Stimulated activated CD8-positive, alpha-beta memory T cell treated with anti-CD3 and anti-CD28 coated beads, Interleukin-12 subunit alpha, Interleukin-12 subunit beta, amount 100 ng/mL, for 24 hours (primary cell): ENCODE results near the gene GPR75.

Source experiments
- DNase-seq: peaks from one replicate; pipeline ENCODE4 v3.0.0-alpha.2; 2020; ENCODE audit errors: extremely low read depth

The GPR75 gene

DNA sequence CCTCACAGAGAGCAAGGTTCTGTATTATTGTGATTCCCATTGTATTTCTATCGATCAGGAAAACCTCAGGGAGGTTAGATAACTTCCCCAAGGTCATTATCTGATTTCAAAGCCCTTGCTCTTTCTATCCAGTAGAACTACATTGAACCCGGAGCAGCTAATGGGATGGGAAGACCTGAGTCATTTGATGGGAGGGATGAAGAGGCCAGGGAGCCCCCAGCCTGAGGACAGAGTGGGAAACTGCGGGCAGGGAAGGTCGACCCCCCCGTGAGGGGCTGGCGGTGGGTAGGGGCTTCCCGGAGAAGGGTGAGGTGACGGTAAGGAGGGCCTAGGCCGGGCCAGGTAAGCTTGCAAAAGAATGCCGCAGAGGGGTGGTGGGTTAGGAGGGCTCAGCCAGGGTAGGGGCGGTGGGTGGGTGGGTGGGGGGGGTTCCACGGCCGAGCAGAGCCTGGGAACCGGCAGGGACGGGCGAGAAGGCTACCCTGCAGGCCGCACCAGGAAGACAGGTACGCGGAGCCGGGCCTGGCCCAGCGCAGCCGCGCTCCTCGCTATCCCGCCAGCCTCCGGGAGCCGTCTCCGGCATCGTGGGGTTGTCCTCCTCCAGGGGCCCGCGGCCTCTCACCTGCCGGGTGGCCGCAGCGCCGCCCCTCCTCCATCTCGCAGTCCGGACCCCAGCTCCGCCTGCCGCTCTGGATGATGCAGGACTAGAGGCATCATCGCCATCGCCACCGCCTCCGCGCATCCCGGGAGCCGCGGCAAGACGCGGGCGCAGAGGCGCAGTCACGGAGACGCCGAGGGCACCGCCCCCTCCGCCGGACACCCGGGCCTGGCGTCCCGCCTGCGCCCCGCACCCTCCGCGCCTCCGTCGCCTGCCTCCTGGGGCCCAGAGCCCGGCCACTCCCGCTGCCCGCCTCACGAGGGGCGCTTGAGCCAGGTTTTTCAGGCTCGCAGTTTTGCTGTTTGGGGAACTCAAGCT lies at the start of gene GPR75:
Gene GPR75, minus strand, starts transcription at position 762 of the 976 bp plus-strand sequence. CDS start 5,211 bp downstream, outside the sequence.
- no peak for DNase-seq

DNA sequence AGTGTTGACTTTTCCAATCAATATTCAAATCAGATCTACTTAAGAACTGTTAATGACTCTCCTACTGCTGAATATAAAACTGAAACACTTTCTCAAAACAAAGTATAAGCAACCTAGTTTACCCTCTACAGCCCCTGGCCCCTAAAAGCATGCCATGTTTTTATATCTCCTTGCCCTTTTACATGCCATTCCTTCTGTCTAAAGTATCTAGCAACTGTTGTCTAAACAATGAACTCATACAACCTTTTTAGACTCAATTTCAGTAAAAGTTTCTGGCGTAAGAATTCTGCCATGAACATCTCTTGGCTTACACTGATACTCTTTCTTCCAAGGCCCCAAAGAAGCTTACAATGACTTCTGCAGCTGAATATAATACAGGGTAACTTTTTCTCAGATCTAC lies 47.8 kb upstream of the GPR75 start:
- DNase-seq = no peak

DNA sequence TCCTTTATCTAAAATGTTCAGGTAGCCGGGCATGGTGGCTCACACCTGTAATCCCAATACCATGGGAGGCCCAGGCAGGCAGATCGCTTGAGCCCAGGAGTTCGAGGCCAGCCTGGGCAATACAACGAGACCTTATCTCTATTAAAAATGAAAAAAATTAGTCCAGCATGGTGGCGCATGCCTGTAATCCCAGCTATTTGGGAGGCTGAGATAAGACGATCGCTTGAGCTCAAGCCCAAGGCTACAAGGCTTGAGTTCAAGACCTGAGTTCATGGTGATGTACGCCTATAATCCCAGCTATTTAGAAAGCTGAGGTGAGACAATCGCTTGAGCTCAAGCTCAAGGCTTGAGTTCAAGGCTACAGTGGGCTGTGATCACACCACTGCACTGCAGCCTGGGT lies 45.6 kb upstream of the GPR75 start:
- DNase-seq = no peak

DNA sequence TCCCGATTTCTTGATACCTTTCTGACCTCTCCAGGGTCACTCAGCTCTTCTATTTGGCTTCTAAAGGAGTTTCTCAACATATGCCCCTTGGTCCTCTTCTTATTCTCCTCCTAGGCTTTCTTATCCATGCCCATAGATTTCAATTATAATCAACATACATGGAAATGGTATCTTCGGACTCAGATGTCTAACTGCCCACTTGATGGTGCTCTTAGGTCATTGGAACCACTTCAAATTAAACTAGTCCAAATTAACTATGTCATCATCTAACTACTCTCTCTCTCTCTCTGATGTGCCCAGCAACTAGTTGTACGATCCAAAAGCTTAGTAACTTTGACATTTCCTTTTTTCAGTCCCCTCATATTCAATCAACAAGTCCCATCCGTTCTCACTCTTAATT lies 43.2 kb upstream of the GPR75 start:
- DNase-seq = no peak

DNA sequence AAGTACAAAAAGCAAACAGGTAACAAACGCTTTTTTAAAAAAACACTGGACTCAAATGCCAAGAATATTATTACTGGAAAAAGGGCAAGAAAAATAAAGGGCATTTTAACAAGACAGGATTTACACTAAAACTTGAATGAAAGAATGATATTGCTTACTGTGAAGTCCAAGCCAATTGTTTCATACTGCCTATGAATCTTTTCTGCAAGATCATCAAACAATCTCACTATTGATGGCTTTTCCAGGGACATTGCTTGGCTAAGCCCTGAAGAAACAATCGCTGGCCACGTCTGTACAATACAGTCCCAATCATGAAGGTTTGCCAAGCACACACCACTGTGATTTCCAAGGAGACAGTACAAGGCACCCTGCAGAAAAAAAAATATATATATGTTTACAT lies 41.4 kb upstream of the GPR75 start:
- DNase-seq = no peak

DNA sequence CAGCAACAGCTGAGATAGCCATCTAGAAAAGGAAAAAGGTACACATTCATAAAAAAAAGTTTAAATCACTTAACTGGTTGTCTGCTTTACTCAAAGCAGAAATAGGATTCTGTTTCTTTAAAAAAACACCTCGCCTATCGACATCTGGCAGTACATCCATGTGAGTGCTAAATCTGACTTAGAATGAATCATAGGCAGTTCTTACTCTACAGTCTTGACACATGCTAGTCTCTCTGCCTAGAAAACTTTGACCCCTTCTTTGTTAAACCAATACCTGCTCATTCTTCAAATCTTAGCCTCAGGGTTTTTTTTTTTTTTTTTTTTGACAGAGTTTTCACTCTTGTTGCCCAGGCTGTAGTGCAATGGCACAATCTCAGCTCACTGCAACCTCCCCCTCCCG lies 37.1 kb upstream of the GPR75 start:
- DNase-seq = no peak

DNA sequence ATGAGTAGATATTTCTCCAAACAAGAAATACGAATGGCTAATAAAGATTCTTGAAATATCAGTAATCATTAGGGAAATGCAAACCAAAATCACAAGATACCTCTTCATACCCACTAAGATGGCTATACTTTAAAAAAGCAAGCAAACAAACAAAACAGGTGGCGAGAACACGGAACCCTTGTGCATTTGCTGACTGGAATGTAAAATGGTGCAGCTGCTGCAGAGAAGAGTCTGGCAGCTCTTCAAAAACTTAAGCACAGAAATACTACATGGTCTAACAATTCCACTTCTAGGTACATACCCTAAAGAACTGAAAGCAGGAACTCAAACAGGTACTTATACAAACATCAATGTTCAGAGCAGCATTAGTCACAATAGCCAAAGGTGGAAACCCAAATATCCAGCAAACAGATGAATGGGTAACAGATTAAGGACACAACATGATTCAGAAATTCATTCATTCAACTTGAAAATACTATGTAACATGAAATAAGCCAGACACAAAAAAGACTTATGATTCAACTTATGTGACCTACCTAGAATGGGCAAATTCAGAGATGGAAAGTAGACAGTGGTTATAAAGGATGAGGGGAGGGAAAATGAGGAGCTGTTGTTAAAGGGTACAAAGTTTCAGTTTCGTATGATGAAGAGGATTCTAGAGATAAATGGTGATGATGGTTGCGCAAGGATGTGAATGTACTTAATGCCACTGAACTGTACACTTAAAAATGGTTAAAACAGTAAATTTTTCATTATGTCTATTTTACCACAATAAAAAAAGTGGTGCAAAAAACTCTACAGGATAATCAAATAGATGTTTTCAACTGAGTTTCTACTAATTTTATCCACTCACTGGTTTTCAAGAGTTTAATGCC lies 26.9 kb upstream of the GPR75 start:
- DNase-seq = no peak

DNA sequence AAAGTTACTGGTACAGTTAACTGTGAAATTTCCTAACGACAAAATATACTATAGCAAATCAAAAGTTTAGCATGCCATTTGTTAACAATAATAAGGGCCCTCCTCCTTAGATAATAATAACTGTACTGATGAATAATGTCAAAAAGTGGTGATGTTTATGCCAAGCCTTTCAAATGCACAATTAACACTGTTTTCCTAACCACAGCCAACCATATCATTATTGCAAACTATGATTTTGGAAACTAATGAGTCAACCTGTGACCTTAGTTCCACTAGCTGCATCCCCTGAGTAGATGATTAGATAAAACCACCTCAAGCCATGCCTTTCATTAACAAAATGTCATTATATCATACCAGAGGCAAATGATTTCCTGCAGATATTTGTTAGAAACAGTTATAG lies 25.1 kb upstream of the GPR75 start:
- no peak for DNase-seq

DNA sequence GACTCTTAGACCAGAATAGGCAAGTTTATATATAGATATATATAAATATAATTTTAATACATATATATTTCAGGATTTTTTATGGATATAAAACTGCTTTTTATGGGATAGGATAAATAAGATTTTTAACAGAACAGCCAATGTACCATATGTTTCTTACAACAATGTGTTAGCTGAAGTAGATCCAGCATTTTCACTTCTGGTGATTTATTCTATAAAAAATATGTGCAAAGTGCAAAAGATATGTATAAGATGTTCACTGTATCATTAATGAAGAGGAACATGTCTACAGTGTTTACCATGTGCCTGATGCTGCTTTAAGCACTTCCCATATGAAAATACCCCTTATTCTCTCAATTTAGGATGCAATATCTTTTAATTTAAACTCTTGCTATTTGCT lies 22.2 kb upstream of the GPR75 start:
- no peak for DNase-seq

DNA sequence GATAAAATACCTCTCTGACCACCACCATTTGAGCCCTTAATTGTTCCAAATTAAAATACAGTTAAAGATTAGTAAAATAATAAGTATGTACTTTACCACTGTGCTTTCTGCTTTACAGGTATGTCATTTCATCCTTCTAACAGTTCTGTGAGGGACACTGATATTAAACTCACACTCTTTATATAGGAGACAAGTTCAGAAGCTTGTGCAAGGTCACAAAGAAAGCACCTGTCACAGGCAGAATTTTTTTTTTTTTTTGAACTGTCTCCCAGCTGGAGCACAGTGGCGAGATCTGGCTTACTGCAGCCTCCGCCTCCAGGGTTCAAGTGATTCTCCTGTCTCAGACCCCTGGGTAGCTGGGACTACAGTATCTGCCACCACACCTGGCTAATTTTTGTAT lies 21.6 kb upstream of the GPR75 start:
- DNase-seq = no peak

DNA sequence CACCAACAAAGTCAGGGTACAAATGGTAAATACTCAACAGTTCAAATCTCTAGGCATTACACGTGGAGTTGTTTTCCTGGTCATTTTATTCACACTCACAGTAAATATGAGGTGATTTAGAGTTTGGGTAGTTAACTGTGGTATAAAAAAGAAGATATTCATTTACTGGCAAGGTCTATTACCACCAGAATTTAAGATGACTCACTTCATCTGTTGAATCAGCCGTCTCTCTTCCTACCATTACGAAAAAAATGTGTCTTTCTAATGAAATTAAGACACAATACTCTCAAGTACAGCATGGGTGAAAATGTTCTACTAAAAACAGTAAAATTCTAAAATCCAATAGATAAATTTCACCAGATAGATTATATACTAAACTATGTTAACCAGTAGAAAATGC lies 21.0 kb upstream of the GPR75 start:
- DNase-seq = no peak

DNA sequence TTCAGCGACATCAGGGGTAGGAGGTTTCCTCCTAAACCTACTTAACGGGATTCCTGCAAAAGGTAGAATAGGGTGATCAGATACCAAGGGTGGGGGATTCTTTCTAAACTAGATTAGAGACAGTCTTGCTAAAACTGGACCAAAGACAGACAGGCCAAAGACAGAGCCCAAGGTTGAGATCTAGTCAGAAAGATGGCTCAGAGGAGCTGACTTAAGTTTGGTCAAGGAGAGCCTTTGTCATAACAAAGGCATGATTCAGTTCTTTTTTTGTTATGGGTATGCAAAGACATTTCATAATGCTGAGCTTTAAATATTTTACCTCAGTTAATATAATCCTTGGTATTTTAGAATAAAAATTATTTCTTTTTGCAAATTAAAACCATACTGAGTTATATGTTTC lies 17.8 kb upstream of the GPR75 start:
- no peak for DNase-seq

DNA sequence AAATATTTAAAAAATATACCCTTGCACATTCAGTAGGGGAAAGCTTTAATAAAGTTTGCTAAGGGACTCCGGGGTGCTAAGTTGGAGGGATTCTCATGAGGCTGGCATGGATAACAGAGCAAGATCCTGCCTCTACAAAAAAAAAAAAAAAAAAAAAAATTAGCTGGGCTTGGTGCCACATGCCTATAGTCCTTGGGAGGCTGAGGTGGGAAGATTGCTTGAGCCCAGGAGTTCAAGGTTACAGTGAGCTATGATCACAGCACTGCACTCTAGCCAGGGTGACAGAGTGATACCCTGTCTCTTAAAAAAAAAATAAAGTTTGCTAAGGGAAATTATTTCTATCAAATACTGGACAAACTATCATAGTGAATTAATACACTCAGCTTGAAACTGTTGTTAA lies 17.3 kb upstream of the GPR75 start:
- no peak for DNase-seq

DNA sequence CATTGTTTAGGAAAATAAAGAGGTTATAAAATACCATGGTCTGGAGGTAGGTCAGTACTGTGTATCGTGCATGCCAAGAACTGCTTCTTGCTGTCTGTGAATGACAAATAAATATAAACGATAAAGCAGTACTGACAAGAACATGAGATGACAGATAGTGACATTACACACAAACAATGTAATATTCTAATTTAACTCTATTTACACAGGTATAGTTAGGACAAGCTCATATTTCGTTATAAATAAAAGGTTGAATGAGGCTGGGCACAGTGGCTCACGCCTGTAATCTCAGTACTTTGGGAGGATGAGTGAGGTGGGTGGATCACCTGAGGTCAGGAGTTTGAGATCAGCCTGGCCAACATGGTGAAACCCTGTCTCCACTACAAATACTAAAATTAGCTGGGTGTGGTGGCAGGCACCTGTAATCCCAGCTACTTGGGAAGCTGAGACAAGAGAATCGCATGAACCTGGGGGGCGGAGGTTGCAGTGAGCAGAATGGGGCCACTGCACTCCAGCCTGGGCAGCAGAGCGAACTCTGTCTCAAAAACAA lies 14.7 kb upstream of the GPR75 start:
- DNase-seq = no peak

DNA sequence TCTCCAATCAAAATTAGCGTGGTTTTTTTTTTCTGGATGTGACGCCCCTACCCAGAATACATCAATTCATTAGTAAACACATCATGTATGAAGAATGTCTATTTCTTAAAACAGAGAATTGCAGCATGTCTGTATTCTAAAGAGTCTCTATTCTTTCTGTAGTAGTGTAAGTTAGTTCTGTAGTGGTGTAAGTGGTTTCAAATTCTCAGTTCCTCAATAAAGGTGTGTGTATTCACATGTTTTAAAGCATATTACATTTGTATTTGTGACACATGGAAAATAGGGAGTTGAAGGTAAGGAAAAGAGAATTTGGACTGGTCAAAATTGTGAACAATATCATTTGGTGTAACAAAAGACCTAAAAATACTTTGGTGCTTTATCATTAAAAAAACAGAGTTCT lies 8.0 kb upstream of the GPR75 start:
- DNase-seq = no peak

DNA sequence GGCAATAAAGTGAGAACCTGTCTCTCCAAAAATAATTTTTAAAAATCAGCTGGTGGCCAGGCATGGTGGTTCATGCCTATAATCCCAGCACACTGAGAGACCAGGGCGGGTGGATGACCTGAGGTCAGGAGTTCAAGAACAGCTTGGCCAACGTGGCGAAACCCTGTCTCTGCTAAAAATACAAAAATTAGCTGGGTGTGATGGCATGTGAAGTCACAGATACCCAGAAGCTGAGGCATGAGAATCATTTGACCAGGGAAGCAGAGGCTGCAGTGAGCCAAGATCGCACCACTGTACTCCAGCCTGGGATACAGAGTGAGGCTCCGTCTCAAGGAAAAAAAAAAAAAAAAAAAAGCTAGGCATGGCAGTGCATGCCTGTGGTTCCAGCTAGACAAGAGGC lies 7.4 kb upstream of the GPR75 start:
- DNase-seq = no peak

DNA sequence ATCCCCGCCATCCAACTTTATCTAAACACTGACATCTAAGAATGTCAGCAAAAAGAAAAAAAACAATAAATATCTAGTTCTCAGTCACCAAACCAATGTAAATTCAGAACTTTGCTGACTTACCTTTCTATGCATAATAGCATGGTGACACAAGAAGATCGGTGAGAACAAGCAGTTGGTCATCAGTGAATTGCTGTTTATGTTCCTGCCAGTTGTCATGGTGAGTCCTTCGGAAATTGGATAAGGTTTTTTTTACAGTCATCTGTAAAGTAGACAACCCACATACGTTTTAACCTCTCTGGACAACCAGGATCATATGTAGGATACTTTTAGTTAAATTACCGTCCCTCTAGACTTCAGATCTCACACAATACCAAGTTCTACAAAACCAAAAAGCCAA lies 6.2 kb upstream of the GPR75 start:
- DNase-seq = no peak

DNA sequence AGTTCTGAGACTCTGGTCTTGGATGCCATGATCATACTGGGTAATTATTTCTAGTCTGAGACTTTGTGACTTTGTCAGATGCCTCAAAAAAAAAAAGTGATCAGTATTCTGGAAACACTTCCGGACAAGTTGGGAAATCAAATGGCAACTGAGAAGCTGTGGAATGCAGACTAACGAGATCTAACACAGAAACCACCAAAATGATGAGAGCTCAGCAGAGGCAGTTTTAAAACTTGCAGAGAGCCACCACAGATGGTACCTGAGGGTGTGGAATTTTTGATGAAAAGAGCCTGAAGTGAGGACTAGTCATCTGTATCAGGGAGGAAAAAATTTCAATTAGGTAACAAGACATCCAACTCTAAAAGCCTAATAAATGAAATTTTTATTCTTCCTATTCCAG lies 5.5 kb upstream of the GPR75 start:
- DNase-seq = no peak

DNA sequence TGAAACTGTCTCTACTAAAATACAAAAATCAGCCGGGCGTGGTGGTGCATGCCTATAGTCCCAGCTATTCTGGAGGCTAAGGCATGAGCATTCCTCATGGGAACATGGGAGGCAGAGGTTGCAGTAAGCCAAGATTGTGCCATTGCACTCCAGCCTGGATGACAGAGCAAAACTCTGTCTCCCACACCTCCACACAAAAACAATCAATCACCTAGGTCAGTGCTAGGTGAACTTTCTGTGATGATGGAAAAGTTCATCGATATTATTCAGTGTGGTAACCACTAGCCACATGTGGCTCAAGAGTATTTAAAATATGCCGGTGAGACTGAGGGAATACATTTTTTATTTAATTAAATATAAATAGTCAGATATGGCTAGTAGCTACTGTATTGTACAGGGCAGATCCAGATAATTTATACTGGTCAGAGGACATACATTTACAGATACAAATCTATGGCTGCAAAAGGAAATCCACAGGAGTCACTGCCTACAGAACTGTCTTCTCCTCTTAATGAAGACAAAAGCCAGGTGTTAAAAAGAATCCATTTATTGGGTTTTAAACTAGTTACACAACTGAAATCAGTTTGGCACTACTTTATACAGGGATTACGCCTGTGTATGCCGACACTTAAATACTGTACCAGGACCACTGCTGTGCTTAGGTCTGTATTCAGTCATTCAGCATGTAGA lies 3.9 kb upstream of the GPR75 start:
- DNase-seq = no peak

DNA sequence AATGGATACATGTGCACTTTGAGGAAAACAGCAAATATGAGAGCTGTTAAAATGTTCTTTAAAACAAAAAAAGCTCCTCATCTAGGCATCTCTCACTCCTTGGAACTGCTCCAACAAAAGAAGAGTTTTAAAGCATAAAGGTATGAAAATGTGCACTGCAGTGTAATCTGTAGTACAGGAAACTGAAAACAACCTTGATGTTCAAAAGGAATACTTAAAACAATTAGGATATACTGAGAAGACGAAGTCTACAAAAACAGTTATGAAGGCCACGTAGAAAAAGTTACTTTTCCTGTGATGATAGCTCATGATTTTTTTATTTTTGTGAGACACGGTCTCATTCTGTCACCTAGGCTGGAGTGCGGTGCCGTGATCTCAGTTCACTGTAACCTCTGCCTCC lies 2.1 kb upstream of the GPR75 start:
- DNase-seq = no peak

DNA sequence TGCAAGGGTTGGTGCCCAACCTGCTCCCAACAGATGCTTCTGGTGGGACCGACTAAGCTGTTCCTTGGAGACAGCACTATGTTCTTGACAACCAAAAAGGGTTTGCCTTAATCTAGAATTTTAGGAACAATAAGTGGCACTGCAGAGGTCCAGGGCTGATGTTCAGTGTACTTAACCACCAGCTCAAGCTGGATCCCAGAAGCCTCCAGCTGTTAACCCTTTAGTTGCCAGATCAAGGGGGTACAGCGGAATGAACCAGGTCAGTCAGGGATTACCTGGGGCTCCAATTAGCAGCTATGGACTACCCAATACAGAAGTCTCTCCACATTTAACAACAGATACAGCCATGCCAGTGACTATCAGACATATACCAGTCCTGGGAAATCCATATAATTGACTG lies 3.5 kb downstream of the GPR75 start:
- DNase-seq = no peak

DNA sequence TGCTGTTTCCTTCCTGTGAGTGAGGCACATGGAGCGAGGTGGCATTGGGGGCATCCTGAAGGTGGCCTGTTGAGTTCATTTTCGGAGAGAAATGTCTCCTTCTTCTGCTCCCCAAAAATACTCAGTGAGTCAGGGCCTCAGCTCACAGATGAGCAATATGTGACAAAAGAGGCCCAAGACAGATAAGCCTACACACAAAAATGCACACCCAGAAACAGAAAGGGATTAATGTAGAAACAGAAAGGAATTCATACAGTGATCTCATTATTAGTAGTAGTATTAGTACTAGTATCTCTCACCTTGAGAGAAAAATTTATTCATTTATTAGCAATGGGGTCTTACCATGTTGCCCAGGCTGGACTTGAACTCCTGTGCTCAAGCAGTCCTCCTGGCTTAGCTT lies 5.1 kb downstream of the GPR75 start:
- DNase-seq = no peak
